GM15510 (cell line): Measurements from ENCODE around the gene HOXC5.

Experiments used
- POLR2A ChIP-seq: IDR thresholded peaks from 3 replicates; pipeline ENCODE4 v1.6.1; 2011; ENCODE audit warnings: borderline replicate concordance; ENCODE audit not compliant: insufficient read length; ENCODE audit errors: extremely low read depth

The HOXC5 gene

GRCh38 chr12:54050482-54050810 lies 17.6 kb downstream of the HOXC5 start:
- no peak for TF ChIP-seq POLR2A

GRCh38 chr12:54051026-54051842 lies 18.4 kb downstream of the HOXC5 start:
- no peak for TF ChIP-seq POLR2A

GRCh38 chr12:54051874-54052437 lies 19.1 kb downstream of the HOXC5 start:
- no peak for TF ChIP-seq POLR2A

- TF ChIP-seq POLR2A: no peak
Measured at GRCh38 chr12:54052438-54053002, 19.7 kb downstream of the HOXC5 start.

GRCh38 chr12:54053003-54053750 lies 20.3 kb downstream of the HOXC5 start:
- peak; percentile 83 for TF ChIP-seq POLR2A

GRCh38 chr12:54053751-54054741 lies 21.2 kb downstream of the HOXC5 start, which contains the start of gene HOXC4:
Gene HOXC4 (plus strand): TSS chr12:54053835. CDS start chr12:54053923, 88 bp downstream.
- TF ChIP-seq POLR2A: no peak

- no peak for TF ChIP-seq POLR2A
Measured at GRCh38 chr12:54054742-54055194, 21.9 kb downstream of the HOXC5 start.

- no peak for TF ChIP-seq POLR2A
Measured at GRCh38 chr12:54055552-54055951, 22.7 kb downstream of the HOXC5 start.

- no peak for TF ChIP-seq POLR2A
Measured at GRCh38 chr12:54056110-54056509, 23.3 kb downstream of the HOXC5 start.

GRCh38 chr12:54058128-54058768 lies 25.4 kb downstream of the HOXC5 start:
- TF ChIP-seq POLR2A: no peak

- no peak for TF ChIP-seq POLR2A
Measured at GRCh38 chr12:54059668-54060067, 26.8 kb downstream of the HOXC5 start.

- no peak for TF ChIP-seq POLR2A
Measured at GRCh38 chr12:54060174-54060974, 27.5 kb downstream of the HOXC5 start.
